Activated T-cell treated with anti-CD3 and anti-CD28 coated beads for 24 hours (primary cell): ENCODE measurements around the gene SRRT.

Experiments used
- DNase-seq: peaks from one replicate; pipeline ENCODE4 v3.0.0-alpha.2; 2020; ENCODE audit warnings: low read depth

SRRT gene, protein sequence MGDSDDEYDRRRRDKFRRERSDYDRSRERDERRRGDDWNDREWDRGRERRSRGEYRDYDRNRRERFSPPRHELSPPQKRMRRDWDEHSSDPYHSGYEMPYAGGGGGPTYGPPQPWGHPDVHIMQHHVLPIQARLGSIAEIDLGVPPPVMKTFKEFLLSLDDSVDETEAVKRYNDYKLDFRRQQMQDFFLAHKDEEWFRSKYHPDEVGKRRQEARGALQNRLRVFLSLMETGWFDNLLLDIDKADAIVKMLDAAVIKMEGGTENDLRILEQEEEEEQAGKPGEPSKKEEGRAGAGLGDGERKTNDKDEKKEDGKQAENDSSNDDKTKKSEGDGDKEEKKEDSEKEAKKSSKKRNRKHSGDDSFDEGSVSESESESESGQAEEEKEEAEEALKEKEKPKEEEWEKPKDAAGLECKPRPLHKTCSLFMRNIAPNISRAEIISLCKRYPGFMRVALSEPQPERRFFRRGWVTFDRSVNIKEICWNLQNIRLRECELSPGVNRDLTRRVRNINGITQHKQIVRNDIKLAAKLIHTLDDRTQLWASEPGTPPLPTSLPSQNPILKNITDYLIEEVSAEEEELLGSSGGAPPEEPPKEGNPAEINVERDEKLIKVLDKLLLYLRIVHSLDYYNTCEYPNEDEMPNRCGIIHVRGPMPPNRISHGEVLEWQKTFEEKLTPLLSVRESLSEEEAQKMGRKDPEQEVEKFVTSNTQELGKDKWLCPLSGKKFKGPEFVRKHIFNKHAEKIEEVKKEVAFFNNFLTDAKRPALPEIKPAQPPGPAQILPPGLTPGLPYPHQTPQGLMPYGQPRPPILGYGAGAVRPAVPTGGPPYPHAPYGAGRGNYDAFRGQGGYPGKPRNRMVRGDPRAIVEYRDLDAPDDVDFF

DNA sequence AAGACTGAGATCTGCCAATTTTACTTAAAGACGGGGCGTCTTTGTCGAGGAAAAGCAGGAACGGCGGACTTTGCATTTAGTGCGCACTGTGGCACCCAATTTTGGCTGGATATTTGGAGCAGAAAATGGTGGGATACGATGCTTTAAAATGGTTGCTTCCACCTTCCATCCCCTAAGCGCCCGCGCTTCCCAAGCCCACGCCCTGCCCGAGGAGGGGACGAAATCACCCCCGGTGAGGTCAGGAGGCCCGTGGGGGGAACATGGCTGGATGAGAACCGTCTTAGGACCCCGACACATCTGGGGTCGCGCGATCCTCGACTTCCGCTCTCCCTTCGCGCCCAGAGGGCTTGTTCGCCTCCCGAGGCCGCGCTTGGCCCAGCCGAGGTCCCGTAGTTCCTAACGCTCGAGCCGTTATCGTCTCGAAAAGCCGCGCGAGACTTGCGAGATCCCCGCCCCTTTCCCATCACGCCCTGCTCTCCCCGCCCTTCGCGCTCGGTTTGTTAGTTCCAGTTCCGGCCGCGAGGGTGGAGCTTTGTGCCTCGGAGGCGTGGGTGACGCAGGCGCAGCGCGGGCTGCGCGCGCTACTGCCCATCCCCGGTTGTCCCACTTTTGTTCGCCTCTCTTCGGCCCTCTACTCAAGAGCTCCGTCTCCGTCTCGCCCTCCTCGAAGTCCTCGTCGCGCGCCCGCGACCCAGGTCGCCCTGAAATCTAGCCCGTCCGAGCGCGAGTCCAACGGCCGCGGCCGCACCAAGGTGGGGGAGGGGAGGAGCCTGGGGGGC is at the start of gene SRRT:
Gene SRRT, plus strand, starts transcription at position 527 of the 779 bp plus-strand sequence. CDS start 488 bp downstream, outside the sequence.
- DNase-seq = peak; percentile 97

DNA sequence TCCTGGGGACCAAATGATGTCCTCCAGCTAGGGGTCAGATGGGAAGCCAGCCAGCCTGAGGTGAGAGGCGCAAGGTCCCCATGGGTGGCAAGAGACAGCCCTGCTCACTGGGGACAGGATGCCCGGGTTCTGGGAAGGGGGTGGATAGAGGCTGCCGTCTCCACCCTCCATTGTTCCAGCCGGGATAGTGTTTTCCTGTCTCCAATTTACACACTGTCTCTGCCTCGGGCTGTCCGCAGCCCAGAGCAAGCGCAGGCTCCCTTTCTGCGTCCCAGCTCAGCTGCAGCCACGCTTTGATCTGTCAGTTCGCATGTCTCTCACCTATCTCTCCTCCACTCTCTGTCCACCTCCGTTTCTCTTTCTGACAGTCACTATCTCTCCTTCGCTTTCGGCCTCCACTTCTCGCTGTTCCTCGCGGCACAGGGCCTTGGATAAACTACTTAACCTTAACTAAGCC is 49.7 kb upstream of the SRRT start:
- DNase-seq = no peak

DNA sequence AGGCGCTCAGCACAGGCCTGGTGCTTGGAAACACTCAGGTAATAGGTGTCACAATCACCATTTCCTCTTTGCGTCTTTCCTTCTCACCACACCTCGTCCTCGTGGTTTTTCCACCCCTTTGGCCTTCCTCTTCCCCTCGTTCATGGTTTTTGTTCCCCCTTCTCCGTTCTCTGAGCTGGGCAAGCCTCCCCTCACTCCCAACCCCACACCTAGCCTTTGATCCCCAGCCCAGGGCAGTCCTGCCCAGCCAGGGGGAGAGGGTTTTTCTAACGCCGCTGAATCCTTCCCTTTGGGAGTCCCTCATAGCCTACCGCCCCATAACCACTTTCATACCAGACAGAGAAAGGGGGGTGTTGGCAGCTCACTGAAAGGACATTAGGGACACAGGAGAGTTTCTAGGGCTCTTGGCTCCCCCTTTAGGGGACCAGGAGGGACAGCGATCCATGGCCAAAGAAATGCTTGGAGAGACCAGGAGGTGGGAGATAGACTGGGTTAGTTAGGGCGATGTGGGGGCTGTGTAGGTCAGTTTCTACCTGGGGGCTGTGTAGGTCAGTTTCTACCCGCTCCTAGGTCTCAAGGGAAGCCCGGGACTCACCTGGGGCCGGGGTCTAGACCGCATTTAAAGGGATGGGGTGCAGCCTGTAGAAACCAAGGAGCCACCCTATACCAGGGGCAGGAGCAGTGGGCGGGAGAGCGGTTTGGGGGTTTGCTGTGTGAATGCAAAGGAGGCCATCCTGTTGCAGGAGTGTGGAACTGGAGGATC is 49.0 kb upstream of the SRRT start:
- DNase-seq = no peak

DNA sequence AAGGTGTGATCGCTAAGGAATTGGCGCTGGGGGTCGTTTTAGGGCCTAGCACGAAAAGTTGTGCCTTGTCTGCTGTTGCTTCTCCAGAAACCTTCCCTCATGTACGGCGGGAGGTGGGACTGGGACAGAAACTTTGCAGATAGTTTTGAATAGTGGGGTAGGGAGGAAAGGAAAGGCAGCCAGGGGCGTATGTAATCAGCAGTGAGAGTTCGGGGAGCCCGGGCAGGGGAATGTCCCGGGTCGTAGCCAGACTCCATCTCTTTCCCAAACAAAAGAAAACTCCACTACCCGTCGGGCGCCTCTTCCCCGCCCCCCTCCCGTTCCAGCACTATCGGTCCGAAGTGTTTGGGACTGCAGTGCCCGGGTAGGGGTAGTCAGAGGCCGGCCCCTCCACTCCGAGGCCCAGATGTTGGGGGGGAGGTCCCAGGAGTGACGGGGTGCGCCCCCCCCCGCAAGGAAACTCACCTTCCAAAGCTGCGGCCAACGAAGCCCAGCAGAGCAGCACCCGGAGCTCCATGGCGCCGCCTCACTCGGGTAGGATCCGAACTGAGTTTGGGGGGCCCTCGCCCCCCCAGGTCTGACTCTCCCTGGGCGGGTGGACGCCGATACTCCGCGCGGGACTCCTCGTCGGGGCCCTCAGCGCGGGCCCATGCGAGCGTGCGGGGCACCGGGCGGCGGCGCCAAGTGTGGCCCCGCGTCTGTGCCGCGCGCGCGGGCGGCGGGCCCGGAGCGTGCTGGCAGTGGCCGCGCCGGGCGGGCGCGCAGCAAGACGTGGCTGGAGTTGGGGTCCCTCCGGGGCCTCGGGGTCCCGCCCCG is 48.2 kb upstream of the SRRT start:
- no peak for DNase-seq

DNA sequence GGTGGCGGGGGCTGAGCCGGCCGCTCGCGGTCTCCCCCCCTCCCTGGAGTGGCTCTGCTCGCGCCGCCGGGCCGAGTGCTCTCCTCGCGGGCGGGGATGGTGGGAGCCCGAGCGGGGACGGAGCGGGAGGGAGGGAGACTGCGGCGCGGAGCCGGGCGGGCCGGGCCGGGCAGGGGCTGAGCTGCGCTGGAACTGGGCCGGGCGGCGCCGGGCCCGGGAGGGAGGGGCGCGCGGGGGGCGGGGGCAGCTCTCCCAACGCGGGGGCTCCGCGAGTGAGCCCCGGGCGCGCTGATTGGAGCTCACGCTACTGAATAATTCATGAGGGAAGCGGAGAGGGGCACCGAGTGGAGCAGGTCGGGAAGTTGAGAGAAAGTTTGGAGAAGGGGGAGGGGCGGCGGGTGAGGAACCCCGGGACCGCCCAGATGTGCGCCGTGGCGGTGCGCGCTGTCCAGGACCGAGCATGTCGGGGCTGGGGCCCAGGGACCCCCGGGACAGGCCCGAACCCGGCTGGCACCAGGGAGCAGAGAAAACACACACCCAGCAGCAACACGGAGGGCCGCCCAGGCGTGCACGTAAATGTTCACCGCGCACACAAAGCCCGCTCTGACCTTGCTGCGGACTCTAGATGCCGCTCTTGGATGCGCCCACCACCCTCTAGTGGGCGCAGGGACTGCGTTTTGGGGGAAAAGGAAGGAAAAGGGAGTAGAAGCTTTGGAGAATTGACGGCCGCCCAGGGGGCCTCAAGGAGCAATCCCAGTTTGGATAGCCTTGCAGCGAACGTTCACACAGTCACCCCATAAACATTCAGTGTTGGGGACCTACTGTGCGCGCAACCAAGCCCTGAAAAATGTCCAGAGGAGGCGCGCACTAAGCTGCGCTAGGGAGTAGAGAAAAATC is 47.3 kb upstream of the SRRT start, which contains the start of gene EPHB4:
Gene EPHB4, minus strand, starts transcription at position 194 of the 897 bp plus-strand sequence. CDS start 493 bp downstream, outside the sequence.
- no peak for DNase-seq

DNA sequence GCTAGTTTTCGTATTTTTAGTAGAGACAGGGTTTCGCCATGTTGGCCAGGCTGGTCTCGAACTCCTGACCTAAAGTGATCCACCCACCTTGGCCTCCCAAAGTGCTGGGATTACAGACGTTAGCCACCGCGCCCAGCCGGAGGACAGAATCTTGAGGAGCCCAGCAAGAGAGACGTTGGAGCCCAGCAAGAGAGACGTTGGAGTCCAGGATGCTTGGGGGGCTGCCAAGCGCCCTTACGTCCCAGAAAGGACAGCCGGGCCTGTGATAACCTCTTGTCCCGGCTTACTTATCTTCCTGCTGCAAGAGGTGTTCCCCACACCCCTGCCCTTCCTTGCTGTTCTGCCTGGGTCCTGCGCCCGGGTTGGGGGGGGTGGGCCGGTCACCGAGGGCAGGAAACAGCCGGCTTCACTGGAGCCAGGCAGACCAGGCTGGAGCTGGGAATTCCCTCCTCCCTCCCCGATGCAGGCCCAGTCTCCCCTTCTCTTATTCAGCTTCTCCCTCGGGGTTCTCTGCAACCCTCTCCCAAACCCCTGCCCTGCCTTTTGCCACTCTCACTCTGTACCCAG is 45.7 kb upstream of the SRRT start:
- no peak for DNase-seq

DNA sequence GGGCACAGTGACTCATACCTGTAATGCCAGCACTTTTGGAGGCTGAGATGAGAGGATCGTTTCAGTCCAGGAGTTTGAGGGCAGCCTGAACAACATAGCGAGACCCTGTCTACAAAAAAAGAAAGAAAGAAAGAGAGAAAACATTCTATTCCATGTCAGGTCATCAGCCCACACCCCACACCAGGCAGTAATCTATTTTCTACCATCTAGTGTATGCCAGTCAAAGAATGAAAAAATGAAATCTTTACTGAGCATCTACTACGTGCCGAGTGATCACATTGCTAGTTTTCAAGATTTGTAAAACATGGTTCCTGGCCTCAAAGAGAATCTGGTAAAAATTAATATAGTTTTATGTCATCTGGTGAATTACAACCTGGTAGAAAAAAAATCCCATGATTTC is 44.5 kb upstream of the SRRT start:
- no peak for DNase-seq

DNA sequence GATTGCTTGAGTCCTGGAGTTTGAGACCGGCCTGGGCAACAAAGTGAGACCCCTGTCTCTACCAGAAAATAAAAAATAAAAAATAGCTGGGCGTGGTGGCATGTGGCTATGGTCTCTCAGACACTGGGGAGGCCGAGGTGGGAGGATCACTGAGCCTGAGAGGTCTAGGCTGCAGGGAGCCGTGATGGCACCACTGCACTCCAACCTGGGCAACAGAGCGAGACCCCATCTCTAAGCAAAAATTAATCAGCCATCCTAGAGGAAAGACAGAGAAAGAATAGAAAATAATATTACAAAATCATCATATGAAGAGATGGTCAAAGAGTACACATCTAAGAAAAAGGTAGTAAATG is 42.6 kb upstream of the SRRT start:
- DNase-seq = no peak

DNA sequence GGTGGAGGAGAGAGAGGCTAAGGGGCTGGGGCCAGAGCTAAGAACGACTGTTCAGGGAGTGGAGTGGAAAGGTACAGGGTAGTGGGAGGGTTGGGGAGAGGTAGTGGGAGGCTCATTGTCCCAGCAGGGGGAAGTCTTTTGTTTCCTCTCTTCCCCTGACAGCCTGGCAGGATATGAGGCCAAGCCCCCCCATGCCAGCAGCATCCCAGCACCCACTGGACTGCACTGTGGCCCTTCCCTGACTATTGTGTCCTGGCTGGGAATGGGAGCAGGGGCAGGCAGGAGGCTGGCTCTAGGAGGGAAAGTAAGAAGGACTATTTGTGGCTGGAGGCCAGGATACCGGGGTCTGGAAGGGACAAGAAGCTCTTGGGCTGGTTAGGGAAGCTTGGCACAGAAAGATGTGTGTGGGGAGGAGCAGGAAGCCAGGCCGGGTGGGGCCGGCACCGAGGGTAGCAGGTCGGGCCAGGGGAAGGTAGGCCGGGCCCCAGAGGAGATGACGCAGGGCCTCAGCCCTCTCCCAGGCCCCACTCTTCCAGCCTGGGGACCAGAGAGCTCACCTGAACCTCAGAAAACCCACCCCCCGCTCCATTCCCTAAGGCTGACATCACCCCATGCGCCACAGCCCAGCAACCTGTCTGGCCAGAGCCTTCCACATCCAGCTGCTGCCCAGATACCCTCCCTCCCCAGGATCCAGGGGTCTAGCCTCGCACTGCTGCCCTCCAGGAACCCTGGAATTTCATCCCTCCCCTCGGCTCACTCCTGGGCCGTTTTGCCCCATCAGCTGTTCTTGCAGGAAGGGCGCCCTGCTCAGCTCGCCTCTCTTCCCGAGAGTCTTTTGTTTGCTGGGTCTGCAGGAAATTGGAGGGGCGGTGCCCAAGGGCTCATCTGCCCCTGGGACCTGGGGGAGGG is 38.7 kb upstream of the SRRT start:
- DNase-seq = no peak

DNA sequence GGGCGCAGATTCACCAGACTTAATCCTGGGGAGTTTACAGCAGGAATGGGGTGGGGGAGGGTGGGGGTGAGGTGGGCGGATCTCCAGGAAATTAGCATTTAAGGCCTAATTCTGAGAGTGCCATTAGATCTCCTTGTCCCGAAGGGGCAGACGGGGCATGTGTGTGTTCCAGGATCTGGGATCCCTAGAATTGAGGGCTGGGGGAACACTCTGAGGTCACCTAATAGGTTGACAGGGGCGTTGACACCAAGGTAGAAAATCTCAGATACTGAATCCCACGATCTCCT is 38.1 kb upstream of the SRRT start:
- DNase-seq = no peak

DNA sequence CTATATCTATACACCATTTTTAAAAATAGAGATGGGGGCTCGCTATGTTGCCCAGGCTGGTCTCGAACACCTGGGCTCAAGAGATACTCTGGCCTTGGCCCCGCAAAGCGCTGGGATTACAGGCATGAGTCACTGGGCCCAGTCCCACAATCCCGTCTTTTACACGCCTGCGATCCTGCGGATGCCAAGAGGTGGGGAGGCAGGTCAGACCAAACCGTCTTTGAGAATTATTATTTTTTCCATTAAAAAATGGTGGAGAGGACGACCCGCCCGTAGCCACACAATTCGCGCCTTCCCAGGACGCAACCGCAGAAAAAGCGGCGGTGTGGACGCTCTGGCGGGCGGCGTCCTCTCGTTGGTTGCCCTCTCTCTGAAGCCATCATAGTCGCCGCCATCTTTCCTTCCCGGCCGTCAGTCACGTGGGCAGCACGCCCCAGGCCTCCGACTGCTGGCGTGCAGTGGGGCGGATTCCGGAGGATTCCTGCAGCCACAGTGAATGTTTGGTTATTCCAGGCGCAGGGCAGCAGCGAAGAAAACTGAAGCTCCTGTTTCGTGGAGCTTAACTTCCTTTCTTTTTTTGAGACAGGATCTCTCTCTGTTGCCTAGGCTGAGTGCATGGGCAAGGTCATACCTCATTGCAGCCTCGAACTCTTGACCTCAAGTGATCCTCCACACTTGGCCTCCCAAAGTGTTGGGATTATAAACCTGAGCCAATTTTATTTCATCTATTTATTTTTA is 37.6 kb upstream of the SRRT start:
- peak; percentile 77 for DNase-seq

DNA sequence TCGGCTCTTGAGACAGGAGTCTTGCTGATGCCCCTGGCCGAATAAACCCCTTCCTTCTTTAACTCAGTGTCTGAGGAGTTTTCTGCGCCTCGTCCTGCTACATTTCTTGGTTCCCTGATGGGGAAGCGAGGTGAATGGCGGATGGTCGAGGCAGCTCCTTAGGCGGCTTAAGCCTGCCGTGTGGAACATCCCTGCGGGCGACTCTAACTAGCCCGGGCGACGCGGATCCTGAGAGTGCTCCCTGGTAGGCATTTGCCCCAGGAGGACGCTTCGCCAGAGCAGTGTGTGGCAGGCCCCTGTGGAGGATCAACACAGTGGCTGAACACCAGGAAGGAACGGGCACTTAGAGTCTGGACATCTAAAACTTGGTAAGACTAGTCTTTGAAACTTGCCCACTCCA is 35.5 kb upstream of the SRRT start:
- no peak for DNase-seq

DNA sequence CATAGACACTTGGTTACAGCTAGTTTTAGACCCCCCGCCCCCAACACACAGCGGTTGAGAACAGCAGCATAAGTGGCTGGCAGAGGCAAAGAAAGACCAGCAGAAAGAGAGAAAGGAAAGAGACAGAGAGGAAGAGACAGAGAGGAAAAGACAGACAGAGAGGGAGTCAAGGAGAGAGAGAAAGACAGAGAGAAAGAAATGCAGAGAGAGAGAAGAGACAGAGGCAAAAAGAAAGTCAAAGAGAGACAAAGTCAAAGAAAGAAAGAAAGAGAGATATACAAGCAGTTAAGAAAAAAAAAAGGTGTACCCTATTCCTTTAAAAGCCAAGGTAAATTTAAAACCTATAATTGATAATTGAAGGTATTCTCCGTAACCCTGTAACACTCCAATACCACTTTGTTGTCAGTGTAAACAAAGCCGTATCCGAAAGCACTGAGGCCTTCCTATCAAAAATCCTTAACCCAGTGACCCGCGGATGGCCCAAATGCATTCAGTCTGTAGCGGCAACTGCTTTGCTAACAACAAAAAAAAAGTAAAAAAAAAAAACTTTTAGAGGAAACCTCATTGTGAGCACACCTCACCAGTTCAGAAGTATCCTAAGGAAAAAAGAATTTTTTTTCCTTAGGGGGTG is 34.3 kb upstream of the SRRT start:
- no peak for DNase-seq

DNA sequence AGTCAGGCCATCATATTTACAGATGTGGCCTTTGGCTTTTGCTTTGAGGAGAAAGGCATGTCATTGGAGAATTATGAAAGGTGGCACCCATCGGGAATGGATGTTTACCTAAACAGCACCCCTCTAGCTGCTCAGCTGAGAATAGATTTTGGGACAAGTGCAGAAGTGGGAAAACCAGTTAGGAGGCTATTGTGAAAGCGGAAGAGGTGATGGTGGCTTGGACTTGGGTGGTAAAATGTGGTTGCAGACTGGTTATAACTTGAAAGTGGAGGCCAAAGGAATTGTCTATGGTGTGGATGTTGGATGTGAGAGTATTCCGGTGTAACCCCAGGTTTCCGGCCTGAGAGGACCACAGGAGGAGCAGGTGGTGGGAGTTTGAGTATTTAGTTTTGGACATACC is 27.5 kb upstream of the SRRT start:
- DNase-seq = no peak

DNA sequence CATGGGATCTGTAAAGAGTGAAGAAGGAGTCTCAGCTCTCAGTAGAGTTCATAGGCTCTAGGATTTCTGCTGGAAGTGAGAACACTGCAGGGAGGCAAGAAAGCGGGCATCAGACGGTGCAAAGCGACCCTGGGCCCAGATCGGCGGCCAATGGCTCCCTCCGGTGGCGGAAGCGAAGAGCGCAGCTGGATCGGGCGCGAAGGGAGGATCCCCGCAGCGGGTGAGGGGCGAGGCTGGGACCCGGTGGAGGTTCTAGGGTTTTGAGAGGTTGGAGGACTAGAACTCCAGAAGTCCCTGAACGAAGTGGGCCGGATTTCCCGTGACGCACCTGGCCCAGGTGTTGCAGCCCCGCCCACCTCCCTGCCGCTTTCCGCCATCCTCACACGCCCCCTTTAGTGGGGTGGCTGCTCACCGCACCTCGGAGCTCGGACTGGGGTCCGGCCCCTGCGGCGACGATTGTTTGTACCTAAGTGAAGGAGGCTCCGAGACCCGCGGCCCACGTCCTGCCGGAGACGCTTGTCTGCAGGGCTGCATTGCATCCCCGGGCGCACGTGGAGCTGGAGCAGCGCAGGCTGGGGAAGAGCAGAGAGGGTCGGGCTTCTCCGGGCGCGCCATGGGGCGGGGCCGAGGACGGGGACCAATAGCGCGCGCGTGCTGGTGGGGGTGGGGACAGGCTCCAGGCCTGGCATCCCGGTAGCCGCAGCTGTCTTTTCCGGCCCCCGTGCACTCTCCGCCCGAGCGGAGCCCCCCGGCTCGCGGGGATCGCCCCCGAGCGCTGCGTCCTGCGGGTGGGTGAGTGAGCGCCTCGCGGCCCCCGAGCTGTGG is 22.6 kb upstream of the SRRT start, which contains the start of gene SLC12A9:
Gene SLC12A9, plus strand, starts transcription at position 666 of the 825 bp plus-strand sequence. CDS start 1,485 bp downstream, outside the sequence.
- DNase-seq = peak; percentile 82
